Endothelial cell of umbilical vein (primary cell): Measurements from ENCODE around the gene RBM38.

Experiments
- JUN ChIP-seq: IDR thresholded peaks from 2 replicates; pipeline ENCODE4 v1.6.1; 2011; ENCODE audit warnings: borderline replicate concordance, low read depth; ENCODE audit not compliant: insufficient read length, insufficient read depth
- POLR2A ChIP-seq: IDR thresholded peaks from 2 replicates; pipeline ENCODE4 v1.6.1; 2012; ENCODE audit warnings: low read depth, mild to moderate bottlenecking, control low read depth, low read length
- TF ChIP-seq, protein P1 (sequence below), 2 donors: IDR thresholded peaks; 1 replicate in 1 of 2; 2 replicates in 1 of 2; pipeline ENCODE4 v1.5.1; 2011; ENCODE audit warnings: low read length in 2 of 2, mild to moderate bottlenecking in 2 of 2, moderate library complexity in 2 of 2, control low read depth in 1 of 2, inconsistent platforms in 1 of 2, low read depth in 1 of 2; ENCODE audit not compliant: insufficient read depth in 1 of 2; ENCODE audit errors: extremely low read depth in 1 of 2

DNA sequence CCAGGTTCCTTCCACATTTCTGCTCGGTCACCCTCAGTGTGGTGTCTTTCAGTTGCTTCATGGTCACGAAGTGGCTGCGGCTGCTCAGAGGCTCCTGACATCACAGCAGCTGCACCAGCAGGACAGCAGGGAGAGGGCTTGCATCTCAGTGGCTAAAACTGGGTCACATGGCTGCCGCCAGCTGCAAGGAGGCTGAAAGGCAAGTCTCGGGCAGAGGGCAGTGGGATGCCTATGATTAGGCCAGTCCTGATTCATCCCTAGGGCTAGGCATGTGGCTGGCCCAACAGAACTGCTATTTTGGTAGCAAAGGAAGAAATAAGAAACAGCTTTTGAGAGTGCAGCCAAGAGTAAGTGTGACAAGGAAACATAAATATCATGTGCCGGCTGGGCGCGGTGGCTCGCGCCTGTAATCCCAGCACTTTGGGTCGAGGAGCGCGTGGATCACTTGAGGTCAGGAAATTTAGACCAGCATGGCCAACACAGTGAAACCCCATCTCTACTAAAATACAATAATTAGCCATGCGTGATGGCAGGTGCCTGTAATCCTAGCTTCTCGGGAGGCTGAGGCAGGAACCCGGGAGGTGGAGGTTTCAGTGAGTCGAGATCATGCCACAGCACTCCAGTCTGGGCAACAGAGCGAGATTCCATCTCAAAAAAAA lies 46.6 kb downstream of the RBM38 start:
- no peak for TF ChIP-seq POLR2A
- TF ChIP-seq, protein P1, sequence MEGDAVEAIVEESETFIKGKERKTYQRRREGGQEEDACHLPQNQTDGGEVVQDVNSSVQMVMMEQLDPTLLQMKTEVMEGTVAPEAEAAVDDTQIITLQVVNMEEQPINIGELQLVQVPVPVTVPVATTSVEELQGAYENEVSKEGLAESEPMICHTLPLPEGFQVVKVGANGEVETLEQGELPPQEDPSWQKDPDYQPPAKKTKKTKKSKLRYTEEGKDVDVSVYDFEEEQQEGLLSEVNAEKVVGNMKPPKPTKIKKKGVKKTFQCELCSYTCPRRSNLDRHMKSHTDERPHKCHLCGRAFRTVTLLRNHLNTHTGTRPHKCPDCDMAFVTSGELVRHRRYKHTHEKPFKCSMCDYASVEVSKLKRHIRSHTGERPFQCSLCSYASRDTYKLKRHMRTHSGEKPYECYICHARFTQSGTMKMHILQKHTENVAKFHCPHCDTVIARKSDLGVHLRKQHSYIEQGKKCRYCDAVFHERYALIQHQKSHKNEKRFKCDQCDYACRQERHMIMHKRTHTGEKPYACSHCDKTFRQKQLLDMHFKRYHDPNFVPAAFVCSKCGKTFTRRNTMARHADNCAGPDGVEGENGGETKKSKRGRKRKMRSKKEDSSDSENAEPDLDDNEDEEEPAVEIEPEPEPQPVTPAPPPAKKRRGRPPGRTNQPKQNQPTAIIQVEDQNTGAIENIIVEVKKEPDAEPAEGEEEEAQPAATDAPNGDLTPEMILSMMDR (IDR thresholded peaks at IDR 0.05; ENCODE audit: extremely low read depth in 1 of 2, insufficient read depth in 1 of 2, low read depth in 1 of 2, low read length in 2 of 2), result no peak
- TF ChIP-seq JUN, result no peak
